Neuronal stem cell (in vitro differentiated cells): Measurements from ENCODE around the gene UBAP1L.
"Not testable (repeated sequence)": the region's sequence is repeated elsewhere in the genome, so short reads cannot be mapped to it uniquely, and the experiment has no call there.

Experiments
- DNase-seq: peaks from one replicate; pipeline ENCODE4 v3.0.0-alpha.2; 2013; ENCODE audit warnings: low spot score
- H2AFZ ChIP-seq: one replicate; pipeline ENCODE4 v1.6.1; 2013; ENCODE audit warnings: mild to moderate bottlenecking, low read length, inconsistent platforms
- H2AK5ac ChIP-seq: 2 replicates; pipeline ENCODE4 v1.6.1; 2013; ENCODE audit warnings: low read depth, mild to moderate bottlenecking, inconsistent platforms, low read length, moderate library complexity, mixed read lengths
- H2BK120ac ChIP-seq: 2 replicates; pipeline ENCODE4 v1.6.1; 2013; ENCODE audit warnings: low read depth, mild to moderate bottlenecking, inconsistent platforms, low read length, moderate library complexity, mixed read lengths
- H2BK12ac ChIP-seq: one replicate; pipeline ENCODE4 v1.6.1; 2013; ENCODE audit warnings: low read length, inconsistent platforms
- H2BK15ac ChIP-seq: 2 replicates; pipeline ENCODE4 v1.6.1; 2013; ENCODE audit warnings: mild to moderate bottlenecking, low read length, inconsistent platforms, mixed read lengths
- H2BK5ac ChIP-seq: one replicate; pipeline ENCODE4 v1.6.1; 2013; ENCODE audit warnings: inconsistent platforms, mild to moderate bottlenecking, low read length, moderate library complexity
- H3K14ac ChIP-seq: one replicate; pipeline ENCODE4 v1.6.1; 2013; ENCODE audit warnings: low read length, inconsistent platforms
- H3K18ac ChIP-seq: 2 replicates; pipeline ENCODE4 v1.6.1; 2013; ENCODE audit warnings: low read length, inconsistent platforms
- H3K23ac ChIP-seq: 2 replicates; pipeline ENCODE4 v1.6.1; 2013; ENCODE audit warnings: low read depth, mild to moderate bottlenecking, mixed read lengths, low read length, inconsistent platforms; ENCODE audit not compliant: poor library complexity
- H3K27ac ChIP-seq: replicated peaks from 3 replicates; pipeline ENCODE4 v1.5.1; 2013; ENCODE audit warnings: low read length, inconsistent platforms
- H3K27me3 ChIP-seq, 3 experiments: 2 replicates each; pipeline ENCODE4 v1.6.1; 2013; ENCODE audit warnings: low read length in 3 of 3, mild to moderate bottlenecking in 2 of 3, inconsistent platforms in 1 of 3, low read depth in 1 of 3, mixed read lengths in 1 of 3, moderate library complexity in 1 of 3; ENCODE audit not compliant: control insufficient read depth in 3 of 3, insufficient read depth in 3 of 3
- H3K36me3 ChIP-seq, 2 donors: replicated peaks in 1 of 2; 2 replicates each; pipeline ENCODE4 v1.6.1; 2013; ENCODE audit warnings: low read length in 2 of 2; ENCODE audit not compliant: control insufficient read depth in 2 of 2, insufficient read depth in 2 of 2
- H3K4ac ChIP-seq: 2 replicates; pipeline ENCODE4 v1.6.1; 2013; ENCODE audit warnings: inconsistent platforms, mild to moderate bottlenecking, low read length, moderate library complexity
- H3K4me1 ChIP-seq, 2 donors: 1 replicate in 1 of 2; 2 replicates in 1 of 2; pipeline ENCODE4 v1.6.1; 2013; ENCODE audit warnings: low read length in 2 of 2, low read depth in 1 of 2; ENCODE audit not compliant: control insufficient read depth in 2 of 2, insufficient read depth in 1 of 2
- H3K4me2 ChIP-seq: one replicate; pipeline ENCODE4 v1.6.1; 2013; ENCODE audit warnings: mild to moderate bottlenecking, low read length, inconsistent platforms; ENCODE audit not compliant: insufficient read depth, poor library complexity, severe bottlenecking
- H3K4me3 ChIP-seq, 2 donors: 2 replicates each; pipeline ENCODE4 v1.5.1; 2013; ENCODE audit warnings: low read length in 2 of 2, mild to moderate bottlenecking in 2 of 2, inconsistent platforms in 1 of 2, moderate library complexity in 1 of 2
- H3K79me1 ChIP-seq: one replicate; pipeline ENCODE4 v1.6.1; 2013; ENCODE audit warnings: low read depth, mild to moderate bottlenecking, inconsistent platforms, low read length, moderate library complexity
- H3K9ac ChIP-seq: one replicate; pipeline ENCODE4 v1.6.1; 2013; ENCODE audit warnings: mild to moderate bottlenecking, low read depth, low read length, inconsistent platforms; ENCODE audit not compliant: poor library complexity
- H3K9me3 ChIP-seq, 2 donors: replicated peaks in 1 of 2; 2 replicates each; pipeline versions ENCODE3 to v1.6.1; 2013; ENCODE audit warnings: low read length in 2 of 2, mild to moderate bottlenecking in 2 of 2, inconsistent platforms in 1 of 2, low read depth in 1 of 2, mixed read lengths in 1 of 2, moderate library complexity in 1 of 2; ENCODE audit not compliant: control insufficient read depth in 2 of 2, insufficient read depth in 1 of 2
- H4K8ac ChIP-seq: one replicate; pipeline ENCODE4 v1.6.1; 2013; ENCODE audit warnings: low read depth, mild to moderate bottlenecking, inconsistent platforms, low read length, moderate library complexity
- H4K91ac ChIP-seq: one replicate; pipeline ENCODE4 v1.6.1; 2013; ENCODE audit warnings: low read length, low read depth, mild to moderate bottlenecking, inconsistent platforms; ENCODE audit not compliant: poor library complexity
- WGBS, 2 donors: extraction: QIAGEN DNeasy Blood & Tissue Kit; methylation state at CpG; one replicate each; pipeline ENCODE4 v1.1.7; 2013; ENCODE audit warnings: missing lambda C conversion rate in 2 of 2, mixed read lengths in 1 of 2; ENCODE audit not compliant: insufficient read length in 2 of 2, insufficient replicate concordance in 1 of 2; ENCODE audit errors: extremely low coverage in 2 of 2; 5-methylcytosine and 5-hydroxymethylcytosine counted together

The UBAP1L gene

DNA sequence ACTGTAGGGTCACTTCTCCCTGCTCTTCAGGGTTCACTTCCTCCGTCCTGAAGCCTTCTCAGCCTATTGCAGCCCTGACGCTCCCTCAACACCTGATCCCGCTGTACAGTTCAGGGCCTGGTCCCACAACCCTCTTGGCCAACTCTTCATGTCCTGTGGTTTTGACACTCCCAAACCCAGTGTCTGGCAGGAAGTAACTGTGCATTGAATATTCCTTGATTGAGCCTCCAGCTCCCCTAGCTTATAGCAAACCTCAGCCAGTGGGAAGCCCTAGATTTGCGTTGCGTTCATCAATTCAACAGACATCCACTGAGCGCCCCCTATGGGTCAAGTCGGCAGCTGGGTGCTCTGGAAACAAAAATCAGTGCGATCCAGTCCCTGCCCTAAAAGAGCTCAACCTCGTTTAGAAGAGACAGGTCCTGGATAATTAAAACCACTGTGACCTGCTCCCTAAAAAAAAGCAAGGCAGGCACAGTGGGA, 13.5 kb downstream of the UBAP1L start:
- WGBS, 2 donors = no CpG with 5 or more reads among the region's 9 CpGs
- peak overlapping the region; percentile 31 for H3K14ac ChIP-seq
- peak overlapping the region; percentile 80 for H3K18ac ChIP-seq
- peaks cover 2% of the 10 kb centered on the region for H3K79me1 ChIP-seq
- H3K4me2 ChIP-seq = peak overlapping the region; percentile 79
- peak overlapping the region in 1 of 2 donors; percentile 68 for H3K4me3 ChIP-seq
- H2BK120ac ChIP-seq = no peak overlapping the region
- peaks cover 4 to 54% of the 10 kb centered on the region in 2 donors for H3K36me3 ChIP-seq
- DNase-seq = peak; percentile 88
- no peak overlapping the region for H3K4ac ChIP-seq
- H2BK12ac ChIP-seq = no peak overlapping the region
- H3K9ac ChIP-seq = no peak overlapping the region
- peaks cover 0 to 3% of the 10 kb centered on the region in 2 donors for H3K4me1 ChIP-seq
- no peaks in the 10 kb centered on the region for H3K9me3 ChIP-seq
- no peak overlapping the region for H3K27ac ChIP-seq
- H3K27me3 ChIP-seq = peaks cover 0 to 9% (median 0%) of the 10 kb centered on the region in 3 experiments
- H4K91ac ChIP-seq = no peak overlapping the region
- H3K23ac ChIP-seq = no peak overlapping the region
- H2BK5ac ChIP-seq = no peak overlapping the region
- no peak overlapping the region for H2AFZ ChIP-seq
- no peak overlapping the region for H4K8ac ChIP-seq
- no peak overlapping the region for H2BK15ac ChIP-seq
- no peak overlapping the region for H2AK5ac ChIP-seq

- peaks cover 0 to 9% (median 0%) of the 10 kb centered on the region in 3 experiments for H3K27me3 ChIP-seq
- no peak overlapping the region for H3K18ac ChIP-seq
- H3K4me3 ChIP-seq = no peak overlapping the region
- no peaks in the 10 kb centered on the region for H3K9me3 ChIP-seq
- no peak overlapping the region for H2BK120ac ChIP-seq
- no peak overlapping the region for H2BK5ac ChIP-seq
- H2AK5ac ChIP-seq = no peak overlapping the region
- no peak overlapping the region for H3K4ac ChIP-seq
- no peak overlapping the region for H3K4me2 ChIP-seq
- peaks cover 4 to 45% of the 10 kb centered on the region in 2 donors for H3K36me3 ChIP-seq
- no peak overlapping the region for H2BK15ac ChIP-seq
- H3K9ac ChIP-seq = no peak overlapping the region
- H2BK12ac ChIP-seq = no peak overlapping the region
- H3K79me1 ChIP-seq = peaks cover 2% of the 10 kb centered on the region
- no peak overlapping the region for H3K23ac ChIP-seq
- H3K14ac ChIP-seq = no peak overlapping the region
- H4K8ac ChIP-seq = no peak overlapping the region
- no peak overlapping the region for H4K91ac ChIP-seq
- peaks cover 0 to 3% of the 10 kb centered on the region in 2 donors for H3K4me1 ChIP-seq
- H2AFZ ChIP-seq = no peak overlapping the region
- WGBS, 2 donors = no CpG with 5 or more reads among the region's 7 CpGs
- H3K27ac ChIP-seq = no peak overlapping the region
- DNase-seq = no peak
These were observed 14.6 kb downstream of the UBAP1L start for GRCh38 chr15:65100442-65100841.

DNA sequence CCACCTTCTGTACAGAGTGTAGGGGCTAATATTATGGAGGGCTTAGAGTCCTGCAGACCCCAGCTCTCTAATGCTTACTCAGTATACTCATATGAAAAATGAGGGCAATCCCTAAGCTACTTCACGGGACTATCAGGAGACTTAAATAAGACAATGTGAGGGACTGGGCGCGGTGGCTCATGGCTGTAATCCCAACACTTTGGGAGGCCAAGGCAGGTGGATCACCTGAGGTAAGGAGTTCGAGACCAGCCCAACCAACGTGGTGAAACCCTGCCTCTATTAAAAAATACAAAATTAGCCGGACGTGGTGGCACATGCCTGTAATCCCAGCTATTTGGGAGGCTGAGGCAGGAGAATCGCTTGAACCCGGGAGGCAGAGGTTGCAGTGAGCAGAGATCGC, 15.2 kb downstream of the UBAP1L start:
- not testable (repeated sequence) for H3K4me2 ChIP-seq, H3K4me3 ChIP-seq, H3K79me1 ChIP-seq, H3K14ac ChIP-seq, H3K4ac ChIP-seq, H2BK15ac ChIP-seq, H4K8ac ChIP-seq, H2BK5ac ChIP-seq, H4K91ac ChIP-seq, H3K23ac ChIP-seq, H3K4me1 ChIP-seq, H3K27me3 ChIP-seq, H2AFZ ChIP-seq, H2BK120ac ChIP-seq, H3K27ac ChIP-seq, H2BK12ac ChIP-seq, DNase-seq, H3K9me3 ChIP-seq, H3K18ac ChIP-seq, H3K9ac ChIP-seq, H2AK5ac ChIP-seq
- peaks cover 4 to 40% of the 10 kb centered on the region in 2 donors for H3K36me3 ChIP-seq
- WGBS, 2 donors = no CpG with 5 or more reads among the region's 10 CpGs

DNA sequence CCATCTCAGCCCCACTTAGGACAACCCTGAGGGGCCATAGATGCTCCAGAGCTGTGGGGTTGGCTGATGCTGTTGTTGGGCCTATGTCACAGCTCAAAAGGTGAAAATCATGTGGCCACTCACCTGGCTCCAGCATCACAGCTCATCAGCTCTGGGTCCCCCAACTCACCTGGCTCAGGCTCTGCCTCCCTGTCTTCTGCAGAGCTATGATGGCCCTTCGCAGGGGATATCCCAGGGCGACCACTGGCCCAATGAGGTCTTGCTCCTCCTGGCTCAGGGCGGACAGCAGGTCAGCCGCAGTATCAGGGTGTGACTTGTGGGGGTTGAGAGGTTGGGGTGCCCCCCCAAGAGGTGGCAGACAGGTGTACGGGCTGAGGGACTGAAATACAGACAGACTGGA, 15.7 kb downstream of the UBAP1L start:
- Histone ChIP-seq H3K18ac (no peak overlapping the region), H3K23ac (no peak overlapping the region), H3K9me3 (no peaks in the 10 kb centered on the region), H3K27me3 (peaks cover 0 to 9% (median 0%) of the 10 kb centered on the region in 3 experiments), H4K91ac (no peak overlapping the region), H3K79me1 (no peaks in the 10 kb centered on the region), H3K4me3 (no peak overlapping the region), H3K36me3 (peaks cover 4 to 40% of the 10 kb centered on the region in 2 donors), H2BK5ac (no peak overlapping the region), H3K4me2 (no peak overlapping the region), H2BK15ac (no peak overlapping the region), H2AK5ac (no peak overlapping the region), H3K14ac (no peak overlapping the region), H4K8ac (no peak overlapping the region), H2BK120ac (no peak overlapping the region), H3K4me1 (peaks cover 0 to 4% of the 10 kb centered on the region in 2 donors), H3K4ac (no peak overlapping the region), H2AFZ (no peak overlapping the region), H3K9ac (no peak overlapping the region), H3K27ac (no peak overlapping the region), H2BK12ac (no peak overlapping the region)
- no CpG with 5 or more reads among the region's 5 CpGs for WGBS, 2 donors
- DNase-seq = no peak
